Thyroid gland (tissue), 4 donors: ENCODE data around the gene CCDC138. TPM values are rescaled to one million over a fixed set of nuclear protein-coding genes. Genes with fewer than 3 reads are reported as not detected.

Experiments
- DNase-seq, 2 donors: peaks; one replicate each; pipeline ENCODE4 v3.0.0-alpha.2; 2019
- H3K27ac ChIP-seq, 3 donors: fragments of 200-600 bp; sonication (generic); 1 replicate in 2 of 3; 2 replicates in 1 of 3; pipeline ENCODE4 v1.5.1; 2016 to 2019; ENCODE audit warnings: mild to moderate bottlenecking in 1 of 3, moderate library complexity in 1 of 3
- H3K27me3 ChIP-seq: fragments of 200-600 bp; sonication (generic); one replicate; pipeline ENCODE4 v1.5.1; 2019
- H3K36me3 ChIP-seq, 2 donors: fragments of 200-600 bp; sonication (generic); one replicate each; pipeline ENCODE4 v1.5.1; 2016 to 2019
- H3K4me1 ChIP-seq, 2 donors: fragments of 200-600 bp; sonication (generic); one replicate each; pipeline ENCODE4 v1.5.1; 2017 to 2019
- H3K4me3 ChIP-seq, 3 donors: fragments of 200-600 bp; sonication (generic); replicated peaks in 1 of 3; 1 replicate in 2 of 3; 2 replicates in 1 of 3; pipeline ENCODE4 v1.5.1; 2016; ENCODE audit warnings: mild to moderate bottlenecking in 1 of 3
- H3K9me3 ChIP-seq: fragments of 200-600 bp; sonication (generic); one replicate; pipeline ENCODE4 v1.5.1; 2017
- CTCF ChIP-seq, 6 experiments: fragments of 200-600 bp in 3 of 6; fragments of 450-650 bp in 3 of 6; sonication (generic) in 3 of 6; IDR thresholded peaks; one replicate each; pipeline ENCODE4 v1.5.1; 2016 to 2019; ENCODE audit warnings: antibody characterized with exemption in 6 of 6, mild to moderate bottlenecking in 2 of 6, inconsistent platforms in 1 of 6, moderate library complexity in 1 of 6
- POLR2A ChIP-seq, 2 donors: fragments of 450-650 bp; IDR thresholded peaks; one replicate each; pipeline ENCODE4 v1.6.1; 2017; ENCODE audit warnings: antibody characterized with exemption in 2 of 2, mild to moderate bottlenecking in 2 of 2, moderate library complexity in 1 of 2
- WGBS, 2 donors: methylation state at CpG; one replicate each; pipeline ENCODE4 v1.1.5; 2017; 5-methylcytosine and 5-hydroxymethylcytosine counted together
- intact Hi-C: fragments of 100-400 bp; cut with DNase I; formaldehyde crosslinking; loops from one replicate; pipeline ENCODE4 v1.15.1; 2023
- total RNA-seq, 4 donors: library from RNA; depleted of rRNA; stranded (reverse); fragments of >200 nt; gene quantifications; one replicate each; pipeline ENCODE4 v1.2.3, GENCODE V29; 2016

Gene CCDC138
- total RNA-seq, 4 donors from 2014 or later: 3.9 to 7.3 (median 5.8) TPM

DNA sequence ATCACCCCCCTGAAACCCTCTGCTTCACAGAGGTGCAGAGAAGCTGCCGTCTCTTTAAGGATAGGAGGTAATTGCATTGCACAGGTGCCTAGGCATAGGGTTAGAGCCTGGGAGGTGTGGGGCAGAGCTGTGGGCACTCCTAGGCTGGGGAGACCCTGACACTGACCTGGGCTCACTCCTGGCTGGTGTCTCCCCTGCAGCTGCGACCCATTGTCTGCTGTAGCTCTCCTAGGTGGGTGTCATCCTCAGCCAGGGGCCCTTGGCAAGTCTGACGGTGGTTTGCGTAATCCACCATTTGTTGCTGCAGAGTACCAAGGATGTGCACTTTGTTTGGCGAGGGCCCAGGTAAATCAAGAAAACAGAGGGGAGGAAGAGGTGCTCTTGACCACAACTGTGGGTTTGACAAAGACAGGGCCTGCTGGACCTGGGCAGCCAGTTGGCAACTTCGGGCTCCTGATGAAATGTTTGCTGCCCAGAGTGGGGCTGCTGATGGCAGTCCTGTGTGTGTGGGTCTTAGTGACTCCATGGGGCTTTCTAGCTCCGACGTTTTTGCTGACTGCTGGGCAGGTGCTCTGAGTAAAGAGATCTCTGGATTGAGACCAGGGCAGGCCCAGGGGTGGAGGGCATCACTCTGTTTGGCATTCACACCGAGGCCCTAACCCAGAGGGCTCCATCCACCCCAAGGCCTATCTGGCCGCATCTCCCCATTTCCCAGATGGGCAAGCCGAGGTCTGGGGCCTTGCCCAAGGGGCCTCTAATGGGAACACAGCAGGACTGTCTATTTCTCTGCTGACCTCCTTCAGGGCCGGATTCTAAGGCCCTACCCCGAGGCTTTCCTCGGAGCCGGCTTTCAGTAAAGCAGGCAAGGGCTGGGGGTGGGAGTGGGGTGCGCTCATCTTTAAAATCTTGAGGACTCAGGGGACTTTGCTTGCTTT, 134.8 kb downstream of the CCDC138 start:
- intact Hi-C loops: loop anchor here (10.0 kb wide), 1 partner anchor 803 kb away; no protein-coding TSS in a partner anchor
- Histone ChIP-seq H3K27me3 (no peaks in the 10 kb centered on the region), H3K36me3 (no peaks in the 10 kb centered on the region), H3K4me1 (no peaks in the 10 kb centered on the region), H3K9me3 (no peaks in the 10 kb centered on the region), H3K27ac (no peak overlapping the region), H3K4me3 (no peak overlapping the region)
- WGBS, 2 donors: 74 to 82% methylated on average over 14 to 16 of the region's 16 CpGs
- TF ChIP-seq CTCF (IDR thresholded peaks at IDR 0.05): no peak
- no peak for TF ChIP-seq POLR2A (IDR thresholded peaks at IDR 0.05)
- DNase-seq: no peak

GRCh38 chr2:108922141-108922915, 135.8 kb downstream of the CCDC138 start:
- Histone ChIP-seq H3K9me3 (no peaks in the 10 kb centered on the region), H3K4me1 (no peaks in the 10 kb centered on the region), H3K36me3 (no peaks in the 10 kb centered on the region), H3K27ac (no peak overlapping the region), H3K27me3 (no peaks in the 10 kb centered on the region), H3K4me3 (no peak overlapping the region)
- no peak for DNase-seq
- intact Hi-C loops: loop anchor here (10.0 kb wide), 1 partner anchor 802 kb away; no protein-coding TSS in a partner anchor
- 83 to 90% methylated on average over 11 of the region's 11 CpGs for WGBS, 2 donors
- TF ChIP-seq CTCF (IDR thresholded peaks at IDR 0.05) (no peak), POLR2A (IDR thresholded peaks at IDR 0.05) (no peak)

GRCh38 chr2:108923019-108923700, 136.6 kb downstream of the CCDC138 start:
- Histone ChIP-seq H3K9me3 (no peaks in the 10 kb centered on the region), H3K36me3 (no peaks in the 10 kb centered on the region), H3K4me1 (no peaks in the 10 kb centered on the region), H3K4me3 (no peak overlapping the region), H3K27ac (no peak overlapping the region), H3K27me3 (no peaks in the 10 kb centered on the region)
- intact Hi-C loops: loop anchor here (10.0 kb wide), 1 partner anchor 802 kb away; no protein-coding TSS in a partner anchor
- 67 to 73% methylated on average over 10 to 12 of the region's 12 CpGs for WGBS, 2 donors
- TF ChIP-seq POLR2A (IDR thresholded peaks at IDR 0.05) (no peak), CTCF (IDR thresholded peaks at IDR 0.05) (no peak)
- DNase-seq: no peak

- intact Hi-C loops: loop anchor here (10.0 kb wide), 1 partner anchor 801 kb away; no protein-coding TSS in a partner anchor
- Histone ChIP-seq H3K27me3 (no peaks in the 10 kb centered on the region), H3K27ac (no peak overlapping the region), H3K9me3 (no peaks in the 10 kb centered on the region), H3K4me3 (no peak overlapping the region), H3K4me1 (no peaks in the 10 kb centered on the region), H3K36me3 (no peaks in the 10 kb centered on the region)
- TF ChIP-seq CTCF (IDR thresholded peaks at IDR 0.05) (no peak), POLR2A (IDR thresholded peaks at IDR 0.05) (no peak)
- DNase-seq: no peak
- 70 to 75% methylated on average over 13 of the region's 13 CpGs for WGBS, 2 donors
Observed at GRCh38 chr2:108923736-108924579, 137.4 kb downstream of the CCDC138 start.
